ENCODE results near the gene MGAT5. TPM values are rescaled to one million over a fixed set of nuclear protein-coding genes. Genes with fewer than 3 reads are reported as not detected.

The MGAT5 gene
- total RNA-seq, 2 experiments from 2014 or later: 60.8 to 68.0 TPM

DNA sequence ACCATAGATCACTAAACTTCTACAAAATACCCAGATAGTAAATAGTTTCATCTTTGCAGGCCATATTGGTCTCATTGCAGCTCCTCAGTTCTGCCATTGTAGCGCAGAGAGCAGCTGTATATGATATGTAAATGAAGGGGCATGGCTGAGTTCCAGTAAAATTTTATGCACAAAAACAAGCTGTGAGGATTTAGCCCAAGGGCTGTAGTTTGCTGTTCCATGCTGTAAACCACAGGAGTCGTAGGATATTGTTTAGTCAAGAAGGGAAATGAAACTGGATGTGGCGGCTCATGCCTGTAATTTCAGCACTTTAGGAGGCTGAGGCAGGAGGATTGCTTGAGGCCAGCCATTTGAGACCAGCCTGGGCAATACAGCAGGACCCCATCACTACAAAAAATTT is 83.0 kb downstream of the MGAT5 start:
- Histone ChIP-seq H3K36me3 (ENCODE audit: insufficient read depth, low read length) (peaks cover 57% of the 10 kb centered on the region), H2AFZ (ENCODE audit: low read length) (no peak overlapping the region), H3K27ac (ENCODE audit: low read depth, low read length, poor library complexity, severe bottlenecking) (no peak overlapping the region), H3K9me2 (ENCODE audit: insufficient read depth, low read length) (no peaks in the 10 kb centered on the region), H4K20me1 (ENCODE audit: insufficient read depth, low read length) (no peaks in the 10 kb centered on the region), H3K4me3 (ENCODE audit: low read depth, low read length, poor library complexity, severe bottlenecking) (no peak overlapping the region), H3K4me1 (ENCODE audit: insufficient read depth, low read length, poor library complexity, severe bottlenecking) (no peaks in the 10 kb centered on the region), H3K4me2 (ENCODE audit: low read length) (no peak overlapping the region), H3K79me2 (ENCODE audit: insufficient read depth, low read depth, low read length) (no peaks in the 10 kb centered on the region), H3K9me3 (ENCODE audit: low read length) (no peaks in the 10 kb centered on the region)
- DNase-seq (ENCODE audit: low spot score): no peak
- POLR2A ChIA-PET: interaction anchor here (1.3 to 1.9 kb wide), 3 partner anchors 10 to 23 kb away, joined by 3 to 7 read pairs (median 3); no protein-coding TSS in a partner anchor
- CTCF ChIA-PET (ENCODE audit: unreplicated experiment): interaction anchor here (0.6 to 1.5 kb wide), 2 partner anchors 14 to 381 kb away, joined by 3 to 4 read pairs; no protein-coding TSS in a partner anchor
- no peak for TF ChIP-seq EZH2phosphoT487 (IDR thresholded peaks at IDR 0.05; ENCODE audit: borderline replicate concordance, low read depth, low read length)
- TF ChIP-seq, protein P1, sequence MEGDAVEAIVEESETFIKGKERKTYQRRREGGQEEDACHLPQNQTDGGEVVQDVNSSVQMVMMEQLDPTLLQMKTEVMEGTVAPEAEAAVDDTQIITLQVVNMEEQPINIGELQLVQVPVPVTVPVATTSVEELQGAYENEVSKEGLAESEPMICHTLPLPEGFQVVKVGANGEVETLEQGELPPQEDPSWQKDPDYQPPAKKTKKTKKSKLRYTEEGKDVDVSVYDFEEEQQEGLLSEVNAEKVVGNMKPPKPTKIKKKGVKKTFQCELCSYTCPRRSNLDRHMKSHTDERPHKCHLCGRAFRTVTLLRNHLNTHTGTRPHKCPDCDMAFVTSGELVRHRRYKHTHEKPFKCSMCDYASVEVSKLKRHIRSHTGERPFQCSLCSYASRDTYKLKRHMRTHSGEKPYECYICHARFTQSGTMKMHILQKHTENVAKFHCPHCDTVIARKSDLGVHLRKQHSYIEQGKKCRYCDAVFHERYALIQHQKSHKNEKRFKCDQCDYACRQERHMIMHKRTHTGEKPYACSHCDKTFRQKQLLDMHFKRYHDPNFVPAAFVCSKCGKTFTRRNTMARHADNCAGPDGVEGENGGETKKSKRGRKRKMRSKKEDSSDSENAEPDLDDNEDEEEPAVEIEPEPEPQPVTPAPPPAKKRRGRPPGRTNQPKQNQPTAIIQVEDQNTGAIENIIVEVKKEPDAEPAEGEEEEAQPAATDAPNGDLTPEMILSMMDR (conservative IDR thresholded peaks at IDR 0.05; ENCODE audit: low read length): no peak
- no TSS peak for BruUV-seq (replicated peaks)
- intact Hi-C loops (cut with micrococcal nuclease; ENCODE audit: unreplicated experiment): no loop called here

DNA sequence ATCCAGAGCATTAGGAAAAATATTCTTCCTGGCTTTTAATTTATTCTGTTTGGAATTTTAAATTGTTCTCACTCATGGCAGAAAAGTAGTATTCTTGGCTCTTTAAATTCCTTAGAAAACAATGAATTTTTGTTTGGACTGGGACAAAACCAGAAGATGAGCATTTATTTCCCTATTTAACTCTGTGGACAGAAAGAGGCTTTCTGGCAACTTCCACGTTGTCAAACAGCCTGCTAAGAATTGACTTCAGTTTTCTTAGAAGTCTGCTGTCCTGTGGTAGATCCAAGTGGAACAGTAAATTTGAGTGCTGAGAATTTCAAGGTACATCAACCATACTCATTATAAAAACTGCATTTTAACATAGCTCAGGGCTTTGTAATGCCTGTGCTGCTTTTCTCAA is 83.8 kb downstream of the MGAT5 start:
- POLR2A ChIA-PET: interaction anchor here (1.3 to 1.6 kb wide), 3 partner anchors 9 to 219 kb away, joined by 3 read pairs; no protein-coding TSS in a partner anchor
- no peak overlapping the region for H2AFZ ChIP-seq (ENCODE audit: low read length)
- H3K27ac ChIP-seq (ENCODE audit: low read depth, low read length, poor library complexity, severe bottlenecking): no peak overlapping the region
- TF ChIP-seq, protein P1 (conservative IDR thresholded peaks at IDR 0.05; ENCODE audit: low read length): no peak
- no peak for TF ChIP-seq EZH2phosphoT487 (IDR thresholded peaks at IDR 0.05; ENCODE audit: borderline replicate concordance, low read depth, low read length)
- CTCF ChIA-PET (ENCODE audit: unreplicated experiment): no interaction called here
- H4K20me1 ChIP-seq (ENCODE audit: insufficient read depth, low read length): no peaks in the 10 kb centered on the region
- no peaks in the 10 kb centered on the region for H3K9me2 ChIP-seq (ENCODE audit: insufficient read depth, low read length)
- no TSS peak for BruUV-seq (replicated peaks)
- DNase-seq (ENCODE audit: low spot score): no peak
- no peaks in the 10 kb centered on the region for H3K9me3 ChIP-seq (ENCODE audit: low read length)
- H3K79me2 ChIP-seq (ENCODE audit: insufficient read depth, low read depth, low read length): no peaks in the 10 kb centered on the region
- H3K4me1 ChIP-seq (ENCODE audit: insufficient read depth, low read length, poor library complexity, severe bottlenecking): no peaks in the 10 kb centered on the region
- no peak overlapping the region for H3K4me3 ChIP-seq (ENCODE audit: low read depth, low read length, poor library complexity, severe bottlenecking)
- H3K36me3 ChIP-seq (ENCODE audit: insufficient read depth, low read length): peaks cover 64% of the 10 kb centered on the region
- intact Hi-C loops (cut with micrococcal nuclease; ENCODE audit: unreplicated experiment): no loop called here
- no peak overlapping the region for H3K4me2 ChIP-seq (ENCODE audit: low read length)

DNA sequence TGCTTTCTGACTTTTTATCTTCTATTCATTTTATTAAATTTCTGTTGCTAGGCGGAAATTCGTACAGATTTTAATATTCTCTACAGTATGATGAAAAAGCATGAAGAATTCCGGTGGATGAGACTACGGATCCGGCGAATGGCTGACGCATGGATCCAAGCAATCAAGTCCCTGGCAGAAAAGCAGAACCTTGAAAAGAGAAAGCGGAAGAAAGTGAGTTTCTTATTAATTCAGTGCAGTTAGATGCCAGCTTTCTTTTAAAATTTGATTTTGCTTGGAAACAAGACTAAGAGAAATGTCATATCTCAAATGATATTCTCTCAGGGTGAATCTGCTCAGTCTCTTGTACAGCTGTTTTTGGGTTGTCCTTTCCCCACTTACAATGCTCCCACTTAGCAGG is 84.3 kb downstream of the MGAT5 start:
- H3K4me2 ChIP-seq (ENCODE audit: low read length): no peak overlapping the region
- no peak overlapping the region for H2AFZ ChIP-seq (ENCODE audit: low read length)
- H3K36me3 ChIP-seq (ENCODE audit: insufficient read depth, low read length): peaks cover 69% of the 10 kb centered on the region
- no peak overlapping the region for H3K4me3 ChIP-seq (ENCODE audit: low read depth, low read length, poor library complexity, severe bottlenecking)
- ChIA-PET CTCF (ENCODE audit: unreplicated experiment) (no interaction called here), POLR2A (interaction anchor here (0.8 to 1.3 kb wide), 3 partner anchors 24 to 220 kb away, joined by 3 read pairs; no protein-coding TSS in a partner anchor)
- DNase-seq (ENCODE audit: low spot score): no peak
- no peaks in the 10 kb centered on the region for H3K9me3 ChIP-seq (ENCODE audit: low read length)
- no peak overlapping the region for H3K27ac ChIP-seq (ENCODE audit: low read depth, low read length, poor library complexity, severe bottlenecking)
- H3K4me1 ChIP-seq (ENCODE audit: insufficient read depth, low read length, poor library complexity, severe bottlenecking): no peaks in the 10 kb centered on the region
- TF ChIP-seq, protein P1 (conservative IDR thresholded peaks at IDR 0.05; ENCODE audit: low read length): no peak
- no peak for TF ChIP-seq EZH2phosphoT487 (IDR thresholded peaks at IDR 0.05; ENCODE audit: borderline replicate concordance, low read depth, low read length)
- no peaks in the 10 kb centered on the region for H3K79me2 ChIP-seq (ENCODE audit: insufficient read depth, low read depth, low read length)
- H4K20me1 ChIP-seq (ENCODE audit: insufficient read depth, low read length): no peaks in the 10 kb centered on the region
- no peaks in the 10 kb centered on the region for H3K9me2 ChIP-seq (ENCODE audit: insufficient read depth, low read length)
- BruUV-seq (replicated peaks): no TSS peak
- intact Hi-C loops (cut with micrococcal nuclease; ENCODE audit: unreplicated experiment): no loop called here
